GM19395 (cell line): Measurements from ENCODE around the gene UVRAG.
A peak's percentile ranks its signal among the peaks of the same experiment; 100 is the strongest.

Experiments
- ATAC-seq: cut with Tn5 transposase; IDR thresholded peaks from one replicate; pipeline ENCODE4 v1.9.1; 2021; ENCODE audit warnings: mild to moderate bottlenecking, moderate library complexity; ENCODE audit not compliant: unreplicated experiment

The UVRAG gene

GRCh38 chr11:76158394-76159302, 343.6 kb downstream of the UVRAG start:
- ATAC-seq, result no peak

GRCh38 chr11:76159303-76159937, 344.4 kb downstream of the UVRAG start:
- ATAC-seq, result no peak

- ATAC-seq, result no peak
These were observed 345.1 kb downstream of the UVRAG start for GRCh38 chr11:76159983-76160661.

GRCh38 chr11:76160856-76161255, 345.8 kb downstream of the UVRAG start:
- ATAC-seq, result no peak

GRCh38 chr11:76161261-76161961, 346.4 kb downstream of the UVRAG start:
- no peak for ATAC-seq

- no peak for ATAC-seq
These were observed 347.6 kb downstream of the UVRAG start for GRCh38 chr11:76162336-76163288.

GRCh38 chr11:76163289-76163880, 348.4 kb downstream of the UVRAG start:
- no peak for ATAC-seq

GRCh38 chr11:76164081-76164480, 349.1 kb downstream of the UVRAG start:
- ATAC-seq, result no peak

- ATAC-seq, result no peak
These were observed 350.1 kb downstream of the UVRAG start for GRCh38 chr11:76164861-76165751.

GRCh38 chr11:76166314-76166713, 351.3 kb downstream of the UVRAG start:
- ATAC-seq, result peak; percentile 55

GRCh38 chr11:76167590-76167989, 352.6 kb downstream of the UVRAG start:
- ATAC-seq, result no peak

- ATAC-seq, result no peak
These were observed 354.5 kb downstream of the UVRAG start for GRCh38 chr11:76169473-76169896.

- no peak for ATAC-seq
These were observed 355.5 kb downstream of the UVRAG start for GRCh38 chr11:76170468-76170867.

GRCh38 chr11:76172583-76172982, 357.6 kb downstream of the UVRAG start:
- no peak for ATAC-seq

GRCh38 chr11:76173663-76174062, 358.7 kb downstream of the UVRAG start:
- no peak for ATAC-seq

GRCh38 chr11:76174330-76174729, 359.3 kb downstream of the UVRAG start:
- ATAC-seq, result no peak

GRCh38 chr11:76175783-76176182, 360.8 kb downstream of the UVRAG start:
- ATAC-seq, result no peak

GRCh38 chr11:76176463-76176862, 361.5 kb downstream of the UVRAG start:
- ATAC-seq, result no peak
